H1 (cell line): ENCODE measurements around the gene CGAS. TPM values are rescaled to one million over a fixed set of nuclear protein-coding genes. Genes with fewer than 3 reads are reported as not detected.
A peak's percentile ranks its signal among the peaks of the same experiment; 100 is the strongest.

Source experiments
- CTCF ChIA-PET: fragments of 300-600 bp; sonication (Branson Sonifier 250); formaldehyde crosslinking; loops from one replicate; lab custom pipeline; 2021; ENCODE audit not compliant: partially characterized antibody; lab: Charles Lee
- POLR2A ChIA-PET: fragments of 300-600 bp; sonication (Branson Sonifier 250); formaldehyde crosslinking; loops from one replicate; lab custom pipeline; 2021; ENCODE audit warnings: inconsistent platforms; ENCODE audit not compliant: partially characterized antibody; lab: Charles Lee
- DNase-seq, 2 experiments: peaks; one replicate each; pipeline versions ENCODE4 v3.0.0 to v3.0.0-alpha.2; 2010 to 2022; ENCODE audit warnings: low spot score in 2 of 2, low read depth in 1 of 2, mixed read lengths in 1 of 2
- FAIRE-seq: peaks from 2 replicates; lab custom pipeline; 2011; peaks lifted over from hg19 to GRCh38; lab: Jason Lieb, UNC
- H2AFZ ChIP-seq: 2 replicates; pipeline ENCODE4 v1.8.1; 2012; ENCODE audit warnings: low read length, inconsistent platforms
- H2AK5ac ChIP-seq: 2 replicates; pipeline ENCODE4 v1.6.1; 2013; ENCODE audit warnings: low read depth, low read length
- H2BK120ac ChIP-seq: replicated peaks from 2 replicates; pipeline ENCODE3; 2013; ENCODE audit warnings: low read depth, low read length, inconsistent platforms
- H2BK12ac ChIP-seq: 2 replicates; pipeline ENCODE4 v1.6.1; 2013; ENCODE audit warnings: low read depth, low read length
- H2BK15ac ChIP-seq: 2 replicates; pipeline ENCODE4 v1.6.1; 2013; ENCODE audit warnings: low read length
- H2BK20ac ChIP-seq: 2 replicates; pipeline ENCODE4 v1.6.1; 2013; ENCODE audit warnings: low read length
- H2BK5ac ChIP-seq: 2 replicates; pipeline ENCODE4 v1.6.1; 2013; ENCODE audit warnings: low read depth, low read length
- H3K14ac ChIP-seq: 2 replicates; pipeline ENCODE4 v1.6.1; 2013; ENCODE audit warnings: inconsistent platforms; ENCODE audit not compliant: insufficient read length
- H3K18ac ChIP-seq: 2 replicates; pipeline ENCODE4 v1.6.1; 2013; ENCODE audit warnings: low read length; ENCODE audit errors: extremely low read depth
- H3K23ac ChIP-seq: 2 replicates; pipeline ENCODE4 v1.6.1; 2013; ENCODE audit warnings: inconsistent platforms; ENCODE audit not compliant: insufficient read length
- H3K23me2 ChIP-seq: 2 replicates; pipeline ENCODE4 v1.6.1; 2013; ENCODE audit warnings: low read depth, low read length
- H3K27ac ChIP-seq: 2 replicates; pipeline ENCODE4 v1.6.1; 2011; ENCODE audit warnings: low read depth, low read length, inconsistent platforms
- H3K27me3 ChIP-seq, 4 experiments: replicated peaks in 1 of 4; 1 replicate in 1 of 4; 2 replicates in 3 of 4; pipeline versions ENCODE4 v1.6.1 to v1.8.1; 2011 to 2013; ENCODE audit warnings: low read length in 3 of 4, mild to moderate bottlenecking in 3 of 4, inconsistent platforms in 2 of 4, mixed read lengths in 2 of 4, moderate library complexity in 1 of 4; ENCODE audit not compliant: control insufficient read depth in 3 of 4, insufficient read depth in 3 of 4; ENCODE audit errors: extremely low read depth in 1 of 4
- H3K36me3 ChIP-seq, 4 experiments: 2 replicates each; pipeline versions ENCODE4 v1.6.1 to v1.8.1; 2011 to 2013; ENCODE audit warnings: mild to moderate bottlenecking in 4 of 4, low read length in 3 of 4, moderate library complexity in 2 of 4, control low read depth in 1 of 4, inconsistent platforms in 1 of 4; ENCODE audit not compliant: insufficient read depth in 4 of 4, control insufficient read depth in 2 of 4
- H3K4ac ChIP-seq: replicated peaks from 2 replicates; pipeline ENCODE3; 2013; ENCODE audit warnings: low read length, low read depth, mixed read lengths, inconsistent platforms; ENCODE audit not compliant: insufficient read length
- H3K4me1 ChIP-seq, 4 experiments: replicated peaks in 1 of 4; 1 replicate in 1 of 4; 2 replicates in 3 of 4; pipeline versions ENCODE4 v1.6.1 to v1.8.1; 2011 to 2013; ENCODE audit warnings: low read length in 3 of 4, inconsistent platforms in 2 of 4, mixed read lengths in 1 of 4; ENCODE audit not compliant: insufficient read depth in 4 of 4, control insufficient read depth in 3 of 4
- H3K4me2 ChIP-seq, 2 experiments: 2 replicates each; pipeline versions ENCODE4 v1.6.1 to v1.8.1; 2011 to 2013; ENCODE audit warnings: low read depth in 2 of 2, low read length in 2 of 2, control low read depth in 1 of 2, inconsistent platforms in 1 of 2, mild to moderate bottlenecking in 1 of 2; ENCODE audit not compliant: insufficient read depth in 1 of 2
- H3K4me3 ChIP-seq, 4 experiments: fragments of 200-600, 300-600 bp in 1 of 4; sonication (generic), shearing (Covaris generic), sonication (Bioruptor Twin) in 1 of 4; 2 replicates each; pipeline versions ENCODE4 v1.5.1 to v1.8.1; 2011 to 2016; ENCODE audit warnings: low read length in 4 of 4, low read depth in 3 of 4, control low read depth in 2 of 4, inconsistent platforms in 2 of 4, mild to moderate bottlenecking in 2 of 4, mixed read lengths in 1 of 4, moderate library complexity in 1 of 4; ENCODE audit not compliant: insufficient read depth in 2 of 4; ENCODE audit errors: extremely low read depth in 1 of 4
- H3K56ac ChIP-seq: replicated peaks from 2 replicates; pipeline ENCODE3; 2013; ENCODE audit warnings: low read depth, mild to moderate bottlenecking, mixed read lengths, low read length, inconsistent platforms; ENCODE audit not compliant: insufficient read length
- H3K79me1 ChIP-seq: 2 replicates; pipeline ENCODE4 v1.6.1; 2013; ENCODE audit warnings: low read depth, low read length, control low read depth
- H3K79me2 ChIP-seq, 2 experiments: 2 replicates each; pipeline versions ENCODE4 v1.6.1 to v1.8.1; 2012 to 2013; ENCODE audit warnings: low read length in 2 of 2, mild to moderate bottlenecking in 2 of 2, inconsistent platforms in 1 of 2; ENCODE audit not compliant: insufficient read depth in 2 of 2, control insufficient read depth in 1 of 2
- H3K9ac ChIP-seq, 4 experiments: replicated peaks in 1 of 4; 1 replicate in 1 of 4; 2 replicates in 3 of 4; pipeline versions ENCODE4 v1.6.1 to v1.8.1; 2011 to 2013; ENCODE audit warnings: low read depth in 3 of 4, low read length in 3 of 4, control low read depth in 2 of 4, mild to moderate bottlenecking in 2 of 4, moderate library complexity in 2 of 4, inconsistent platforms in 1 of 4; ENCODE audit errors: extremely low read depth in 1 of 4
- H3K9me3 ChIP-seq, 2 experiments: 2 replicates each; pipeline versions ENCODE4 v1.6.1 to v1.8.1; 2012 to 2013; ENCODE audit warnings: mild to moderate bottlenecking in 2 of 2, moderate library complexity in 2 of 2, control low read depth in 1 of 2, inconsistent platforms in 1 of 2, low read depth in 1 of 2, low read length in 1 of 2, mixed read lengths in 1 of 2; ENCODE audit not compliant: insufficient read depth in 2 of 2
- H4K20me1 ChIP-seq, 2 experiments: replicated peaks in 1 of 2; 2 replicates each; pipeline versions ENCODE3 to v1.8.1; 2011 to 2013; ENCODE audit warnings: inconsistent platforms in 2 of 2, low read length in 2 of 2, mild to moderate bottlenecking in 1 of 2; ENCODE audit not compliant: insufficient read depth in 2 of 2, control insufficient read depth in 1 of 2
- H4K5ac ChIP-seq: 2 replicates; pipeline ENCODE4 v1.6.1; 2013; ENCODE audit warnings: low read length, low read depth, mixed read lengths, inconsistent platforms; ENCODE audit not compliant: insufficient read length
- H4K8ac ChIP-seq: 2 replicates; pipeline ENCODE4 v1.8.0; 2013; ENCODE audit warnings: mild to moderate bottlenecking, moderate library complexity, low read length, inconsistent platforms; ENCODE audit not compliant: insufficient read depth; ENCODE audit errors: extremely low read depth
- H4K91ac ChIP-seq: replicated peaks from 2 replicates; pipeline ENCODE3; 2013; ENCODE audit warnings: low read length, mixed read lengths, inconsistent platforms; ENCODE audit not compliant: insufficient read length
- ATF3 ChIP-seq: IDR thresholded peaks from 2 replicates; pipeline ENCODE4 v1.6.1; 2011; ENCODE audit warnings: low read depth, mild to moderate bottlenecking, low read length; ENCODE audit not compliant: insufficient read depth
- BRCA1 ChIP-seq: IDR thresholded peaks from 2 replicates; pipeline ENCODE4 v1.6.1; 2012; ENCODE audit warnings: low read depth, low read length, improper control_type of control experiment
- CHD1 ChIP-seq: IDR thresholded peaks from 2 replicates; pipeline ENCODE4 v1.6.1; 2012; ENCODE audit warnings: low read depth, low read length, improper control_type of control experiment
- CREB1 ChIP-seq: IDR thresholded peaks from 2 replicates; pipeline ENCODE4 v1.6.1; 2012; ENCODE audit warnings: inconsistent platforms
- GTF2F1 ChIP-seq: IDR thresholded peaks from 2 replicates; pipeline ENCODE4 v1.6.1; 2012; ENCODE audit warnings: low read depth, low read length, improper control_type of control experiment, borderline replicate concordance
- JUND ChIP-seq: IDR thresholded peaks from 2 replicates; pipeline ENCODE4 v1.6.1; 2011; ENCODE audit warnings: mild to moderate bottlenecking, improper control_type of control experiment, low read length
- MAFK ChIP-seq: IDR thresholded peaks from 2 replicates; pipeline ENCODE4 v1.6.1; 2012; ENCODE audit warnings: low read depth, mild to moderate bottlenecking, improper control_type of control experiment, low read length
- NRF1 ChIP-seq: IDR thresholded peaks from 2 replicates; pipeline ENCODE4 v1.6.1; 2011; ENCODE audit warnings: mild to moderate bottlenecking, low read depth, low read length, improper control_type of control experiment
- PHF8 ChIP-seq: fragments of 200-600 bp; sonication (generic); conservative IDR thresholded peaks from 2 replicates; pipeline ENCODE4 v1.7.1; 2012; ENCODE audit warnings: low read depth, mild to moderate bottlenecking, inconsistent platforms, low read length, moderate library complexity
- SAP30 ChIP-seq: fragments of 300-600 bp; sonication (generic); IDR thresholded peaks from 2 replicates; pipeline ENCODE4 v1.7.1; 2012; ENCODE audit warnings: low read length, moderate library complexity, mild to moderate bottlenecking, inconsistent platforms; ENCODE audit not compliant: insufficient read depth, insufficient replicate concordance
- WGBS, 2 experiments: shearing (Covaris generic) in 1 of 2; methylation state at CpG; one replicate each; pipeline versions ENCODE4 v1.1.6 to v1.1.7; 2013 to 2015; ENCODE audit warnings: low lambda C conversion rate in 2 of 2, mixed read lengths in 2 of 2, inconsistent platforms in 1 of 2, low coverage in 1 of 2, missing lambda C conversion rate in 1 of 2; ENCODE audit not compliant: insufficient replicate concordance in 2 of 2, insufficient coverage in 1 of 2, insufficient read length in 1 of 2; ENCODE audit errors: extremely low coverage in 1 of 2, missing lambda C conversion rate in 1 of 2; 5-methylcytosine and 5-hydroxymethylcytosine counted together
- polyA plus RNA-seq, 7 experiments: library from polyadenylated mRNA; depleted of rRNA in 3 of 7; stranded (reverse) in 5 of 7; unstranded in 2 of 7; fragments of >200 nt in 5 of 7; fragments of 200-250 nt in 2 of 7; gene quantifications; 1 replicate in 5 of 7; 2 replicates in 1 of 7; 4 replicates in 1 of 7; pipeline versions ENCODE4 v1.2.1 to v1.2.3, GENCODE V29; 2011 to 2013; ENCODE audit warnings: missing spikeins in 2 of 7, mixed read lengths in 2 of 7
- total RNA-seq: library from RNA; stranded (reverse); fragmentation: NEBNext Ultra II Directional; extraction: Animal tissue kit (Norgen Biotek cat#: 25700); gene quantifications from 2 replicates; pipeline ENCODE4 v1.2.1, GENCODE V29; 2021
- TF ChIP-seq, protein P1 (sequence below), 3 experiments: IDR thresholded peaks; 1 replicate in 2 of 3; 2 replicates in 1 of 3; pipeline versions ENCODE4 v1.5.1 to v1.6.1; 2011; ENCODE audit warnings: low read length in 3 of 3, mild to moderate bottlenecking in 3 of 3, inconsistent platforms in 2 of 3, low read depth in 1 of 3, moderate library complexity in 1 of 3; ENCODE audit not compliant: insufficient read depth in 1 of 3; ENCODE audit errors: control extremely low read depth in 1 of 3

The CGAS gene
- total and polyA plus RNA-seq, 2 of the 8 experiments (the other 6 are each of a cell fraction or from before 2014, with no cell fraction given), result 2.1 to 6.3 TPM

- H3K4me3 ChIP-seq, result no peak overlapping the region
- no peak overlapping the region for H3K23ac ChIP-seq
- H3K4me1 ChIP-seq, result no peaks in the 10 kb centered on the region
- no peak overlapping the region for H2AFZ ChIP-seq
- no peak overlapping the region for H3K27ac ChIP-seq
- no peak overlapping the region for H2BK120ac ChIP-seq
- no peak overlapping the region for H2BK20ac ChIP-seq
- 95% methylated on average over 6 of the region's 6 CpGs; no CpG with 5 or more reads in 1 of the 2 experiments for WGBS, 2 experiments
- H3K56ac ChIP-seq, result no peak overlapping the region
- H2BK5ac ChIP-seq, result no peak overlapping the region
- no peak overlapping the region for H3K14ac ChIP-seq
- no peaks in the 10 kb centered on the region for H3K79me2 ChIP-seq
- H2BK15ac ChIP-seq, result no peak overlapping the region
- no peaks in the 10 kb centered on the region for H3K27me3 ChIP-seq
- DNase-seq (no peak), FAIRE-seq (no peak)
- no peaks in the 10 kb centered on the region for H3K79me1 ChIP-seq
- no peak overlapping the region for H4K91ac ChIP-seq
- CTCF ChIA-PET, result no interaction called here
- no peaks in the 10 kb centered on the region for H3K9me3 ChIP-seq
- no peak overlapping the region for H4K5ac ChIP-seq
- no peak overlapping the region; the same call in 1 of the 2 replicates for H4K8ac ChIP-seq
- H3K23me2 ChIP-seq, result no peaks in the 10 kb centered on the region
- H2AK5ac ChIP-seq, result no peak overlapping the region
- POLR2A ChIA-PET, result no interaction called here
- no peak overlapping the region for H3K4me2 ChIP-seq
- H3K9ac ChIP-seq, result no peak overlapping the region
- no peaks in the 10 kb centered on the region for H3K36me3 ChIP-seq
- 0 out of 2 replicates have a peak overlapping the region, but pooled peaks have one; percentile 9 for H2BK12ac ChIP-seq
- no peak overlapping the region for H3K4ac ChIP-seq
- no peak overlapping the region for H3K18ac ChIP-seq
- H4K20me1 ChIP-seq, result no peaks in the 10 kb centered on the region
- TF ChIP-seq CREB1, result no peak
- TF ChIP-seq SAP30, result no peak
- TF ChIP-seq, protein P1, sequence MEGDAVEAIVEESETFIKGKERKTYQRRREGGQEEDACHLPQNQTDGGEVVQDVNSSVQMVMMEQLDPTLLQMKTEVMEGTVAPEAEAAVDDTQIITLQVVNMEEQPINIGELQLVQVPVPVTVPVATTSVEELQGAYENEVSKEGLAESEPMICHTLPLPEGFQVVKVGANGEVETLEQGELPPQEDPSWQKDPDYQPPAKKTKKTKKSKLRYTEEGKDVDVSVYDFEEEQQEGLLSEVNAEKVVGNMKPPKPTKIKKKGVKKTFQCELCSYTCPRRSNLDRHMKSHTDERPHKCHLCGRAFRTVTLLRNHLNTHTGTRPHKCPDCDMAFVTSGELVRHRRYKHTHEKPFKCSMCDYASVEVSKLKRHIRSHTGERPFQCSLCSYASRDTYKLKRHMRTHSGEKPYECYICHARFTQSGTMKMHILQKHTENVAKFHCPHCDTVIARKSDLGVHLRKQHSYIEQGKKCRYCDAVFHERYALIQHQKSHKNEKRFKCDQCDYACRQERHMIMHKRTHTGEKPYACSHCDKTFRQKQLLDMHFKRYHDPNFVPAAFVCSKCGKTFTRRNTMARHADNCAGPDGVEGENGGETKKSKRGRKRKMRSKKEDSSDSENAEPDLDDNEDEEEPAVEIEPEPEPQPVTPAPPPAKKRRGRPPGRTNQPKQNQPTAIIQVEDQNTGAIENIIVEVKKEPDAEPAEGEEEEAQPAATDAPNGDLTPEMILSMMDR (IDR thresholded peaks at IDR 0.05; ENCODE audit: control extremely low read depth in 1 of 3, insufficient read depth in 1 of 3, low read depth in 1 of 3, low read length in 3 of 3), result no peak
- TF ChIP-seq MAFK, result no peak
- no peak for TF ChIP-seq CHD1
- TF ChIP-seq PHF8, result no peak
- no peak for TF ChIP-seq GTF2F1
- no peak for TF ChIP-seq BRCA1
- no peak for TF ChIP-seq NRF1
- no peak for TF ChIP-seq ATF3
- no peak for TF ChIP-seq JUND
Observed at GRCh38 chr6:73382462-73383113, 69.5 kb downstream of the CGAS start.
